ENCODE data around the gene ANO2.

Gene ANO2

GRCh38 chr12:5524116-5524768, 420.8 kb downstream of the ANO2 start:
- Histone ChIP-seq H3K4me2 (ENCODE audit: low read length) (no peak overlapping the region), H3K79me2 (ENCODE audit: low read length) (no peaks in the 10 kb centered on the region), H4K20me1 (ENCODE audit: insufficient read depth, low read length) (no peaks in the 10 kb centered on the region), H3K27me3 (ENCODE audit: low read depth, low read length) (0 out of 2 replicates have a peak, but pooled peaks cover 6% of the 10 kb centered on the region), H3K9ac (ENCODE audit: low read length) (no peak overlapping the region), H3K9me3 (ENCODE audit: insufficient read depth, low read length) (no peaks in the 10 kb centered on the region), H3K27ac (ENCODE audit: low read length) (no peak overlapping the region), H2AFZ (ENCODE audit: low read depth, low read length) (no peak overlapping the region), H3K4me1 (ENCODE audit: low read length) (no peaks in the 10 kb centered on the region), H3K36me3 (replicated peaks; ENCODE audit: low read depth, low read length) (no peaks in the 10 kb centered on the region), H3K4me3 (ENCODE audit: low read length) (no peak overlapping the region)
- TF ChIP-seq EZH2phosphoT487 (IDR thresholded peaks at IDR 0.05; ENCODE audit: low read depth) (no peak), CTCF (IDR thresholded peaks at IDR 0.05; ENCODE audit: low read depth, low read length) (no peak)

GRCh38 chr12:5523396-5524115, 421.5 kb downstream of the ANO2 start:
- Histone ChIP-seq H3K36me3 (replicated peaks; ENCODE audit: low read depth, low read length) (no peaks in the 10 kb centered on the region), H4K20me1 (ENCODE audit: insufficient read depth, low read length) (no peaks in the 10 kb centered on the region), H2AFZ (ENCODE audit: low read depth, low read length) (no peak overlapping the region), H3K9me3 (ENCODE audit: insufficient read depth, low read length) (no peaks in the 10 kb centered on the region), H3K4me3 (ENCODE audit: low read length) (no peak overlapping the region), H3K27ac (ENCODE audit: low read length) (no peak overlapping the region), H3K27me3 (ENCODE audit: low read depth, low read length) (0 out of 2 replicates have a peak, but pooled peaks cover 6% of the 10 kb centered on the region), H3K79me2 (ENCODE audit: low read length) (no peaks in the 10 kb centered on the region), H3K4me1 (ENCODE audit: low read length) (no peaks in the 10 kb centered on the region), H3K4me2 (ENCODE audit: low read length) (no peak overlapping the region), H3K9ac (ENCODE audit: low read length) (no peak overlapping the region)
- no peak for TF ChIP-seq CTCF (IDR thresholded peaks at IDR 0.05; ENCODE audit: low read depth, low read length)
- no peak for TF ChIP-seq EZH2phosphoT487 (IDR thresholded peaks at IDR 0.05; ENCODE audit: low read depth)

GRCh38 chr12:5522432-5523335, 422.4 kb downstream of the ANO2 start:
- no peak overlapping the region for H3K4me2 ChIP-seq (ENCODE audit: low read length)
- no peaks in the 10 kb centered on the region for H3K79me2 ChIP-seq (ENCODE audit: low read length)
- no peaks in the 10 kb centered on the region for H3K9me3 ChIP-seq (ENCODE audit: insufficient read depth, low read length)

More at GRCh38 chr12:5522432-5523335, 422.4 kb downstream of the ANO2 start:
- Histone ChIP-seq H3K4me1 (ENCODE audit: low read length) (no peaks in the 10 kb centered on the region), H3K9ac (ENCODE audit: low read length) (no peak overlapping the region), H4K20me1 (ENCODE audit: insufficient read depth, low read length) (no peaks in the 10 kb centered on the region), H2AFZ (ENCODE audit: low read depth, low read length) (no peak overlapping the region), H3K27ac (ENCODE audit: low read length) (no peak overlapping the region), H3K4me3 (ENCODE audit: low read length) (no peak overlapping the region), H3K27me3 (ENCODE audit: low read depth, low read length) (0 out of 2 replicates have a peak, but pooled peaks cover 6% of the 10 kb centered on the region), H3K36me3 (replicated peaks; ENCODE audit: low read depth, low read length) (no peaks in the 10 kb centered on the region)
- no peak for TF ChIP-seq CTCF (IDR thresholded peaks at IDR 0.05; ENCODE audit: low read depth, low read length)
